GM12864 (cell line): ENCODE data around the gene PEPD.

Source experiments
- DNase-seq: peaks from one replicate; pipeline ENCODE4 v3.0.0-alpha.2; 2011; ENCODE audit warnings: low read depth
- H3K4me3 ChIP-seq: 2 replicates; pipeline ENCODE4 v1.5.1; 2011; ENCODE audit warnings: mild to moderate bottlenecking, low read depth, low read length, control low read depth
- TF ChIP-seq, protein P1 (sequence below): IDR thresholded peaks from 2 replicates; pipeline ENCODE4 v1.5.1; 2011; ENCODE audit warnings: low read depth, mild to moderate bottlenecking, moderate library complexity, low read length, control low read depth, inconsistent platforms; ENCODE audit errors: missing control alignments

The PEPD gene

GRCh38 chr19:33512580-33513137 lies 8.9 kb downstream of the PEPD start:
- H3K4me3 ChIP-seq: no peak overlapping the region
- no peak for DNase-seq
- TF ChIP-seq, protein P1, sequence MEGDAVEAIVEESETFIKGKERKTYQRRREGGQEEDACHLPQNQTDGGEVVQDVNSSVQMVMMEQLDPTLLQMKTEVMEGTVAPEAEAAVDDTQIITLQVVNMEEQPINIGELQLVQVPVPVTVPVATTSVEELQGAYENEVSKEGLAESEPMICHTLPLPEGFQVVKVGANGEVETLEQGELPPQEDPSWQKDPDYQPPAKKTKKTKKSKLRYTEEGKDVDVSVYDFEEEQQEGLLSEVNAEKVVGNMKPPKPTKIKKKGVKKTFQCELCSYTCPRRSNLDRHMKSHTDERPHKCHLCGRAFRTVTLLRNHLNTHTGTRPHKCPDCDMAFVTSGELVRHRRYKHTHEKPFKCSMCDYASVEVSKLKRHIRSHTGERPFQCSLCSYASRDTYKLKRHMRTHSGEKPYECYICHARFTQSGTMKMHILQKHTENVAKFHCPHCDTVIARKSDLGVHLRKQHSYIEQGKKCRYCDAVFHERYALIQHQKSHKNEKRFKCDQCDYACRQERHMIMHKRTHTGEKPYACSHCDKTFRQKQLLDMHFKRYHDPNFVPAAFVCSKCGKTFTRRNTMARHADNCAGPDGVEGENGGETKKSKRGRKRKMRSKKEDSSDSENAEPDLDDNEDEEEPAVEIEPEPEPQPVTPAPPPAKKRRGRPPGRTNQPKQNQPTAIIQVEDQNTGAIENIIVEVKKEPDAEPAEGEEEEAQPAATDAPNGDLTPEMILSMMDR: no peak

- TF ChIP-seq, protein P1: no peak
- H3K4me3 ChIP-seq: no peak overlapping the region
- DNase-seq: no peak
Measured at GRCh38 chr19:33512021-33512420, 9.6 kb downstream of the PEPD start.

DNA sequence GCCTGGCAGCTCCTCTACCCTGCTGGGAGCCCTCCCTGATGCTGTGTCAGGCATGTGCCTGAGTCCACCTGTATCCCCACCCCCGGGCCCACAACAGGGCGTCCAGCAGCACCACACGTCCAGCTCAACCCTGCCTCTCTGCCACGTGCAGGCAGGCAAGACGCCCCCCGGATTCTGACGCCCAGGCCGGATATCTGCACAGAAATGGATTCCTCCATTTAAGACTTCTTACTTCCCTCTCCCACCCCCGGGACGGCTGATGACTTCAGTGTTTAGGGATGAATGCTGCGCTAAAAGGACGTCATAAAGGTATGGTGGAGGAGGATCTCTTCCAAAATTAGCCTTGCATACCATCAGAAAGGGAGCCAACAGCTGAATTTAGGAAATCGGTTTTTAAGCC lies 10.2 kb downstream of the PEPD start:
- DNase-seq: no peak
- H3K4me3 ChIP-seq: no peak overlapping the region
- TF ChIP-seq, protein P1: no peak

- TF ChIP-seq, protein P1: no peak
- no peak overlapping the region for H3K4me3 ChIP-seq
- no peak for DNase-seq
Measured at GRCh38 chr19:33510462-33511194, 11.0 kb downstream of the PEPD start.

DNA sequence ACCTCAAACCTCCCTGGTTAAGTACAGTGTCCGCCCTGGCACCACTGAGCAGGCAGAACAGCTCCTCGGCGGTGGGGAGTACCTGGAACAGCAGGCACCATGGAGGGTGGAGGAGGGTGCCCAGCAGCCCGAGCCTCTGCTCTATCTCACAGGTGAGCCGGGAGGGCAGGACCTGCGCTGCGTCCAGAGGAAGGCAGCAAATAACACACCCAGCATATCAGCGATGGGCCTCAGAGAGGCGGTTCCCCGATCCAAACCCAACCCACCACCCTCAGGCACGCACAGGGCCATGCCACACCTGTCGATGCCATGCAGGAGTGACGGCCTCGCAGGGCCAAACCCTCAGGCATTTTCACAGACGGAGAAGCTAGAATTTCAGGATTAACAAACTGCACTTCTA lies 11.8 kb downstream of the PEPD start:
- DNase-seq: no peak
- TF ChIP-seq, protein P1: no peak
- H3K4me3 ChIP-seq: no peak overlapping the region

DNA sequence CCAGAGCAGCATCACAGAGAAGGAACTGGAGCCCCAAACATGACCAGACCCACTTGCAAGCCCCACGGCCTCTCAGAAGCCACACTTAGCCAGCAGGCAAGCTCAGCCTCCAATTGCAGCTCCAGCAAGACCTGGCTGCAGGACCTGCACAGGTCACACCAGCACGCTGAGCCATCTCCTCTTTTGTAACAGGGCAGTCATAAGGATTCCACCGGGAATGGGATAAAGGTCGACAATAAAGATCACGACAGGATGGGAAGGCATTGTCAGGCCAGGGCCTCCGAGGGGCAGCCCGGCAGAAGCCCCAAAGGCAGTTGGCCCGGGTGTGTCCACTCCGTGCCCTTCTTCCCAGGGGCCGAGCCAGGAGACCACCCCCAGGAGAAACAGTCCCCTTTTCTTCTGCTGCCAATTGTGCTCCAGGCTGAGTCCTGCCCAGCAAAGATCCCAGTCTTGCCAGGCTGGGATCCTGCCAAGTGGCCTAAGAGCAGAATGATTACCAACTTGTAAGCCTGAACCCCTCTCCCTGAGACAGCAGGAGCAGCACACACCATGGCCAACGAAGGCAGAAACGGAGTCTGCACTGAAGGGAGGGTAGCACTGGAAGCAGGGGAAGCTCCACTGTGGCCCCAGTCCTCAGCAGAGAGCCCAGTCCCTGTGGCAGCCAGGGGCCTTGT lies 12.5 kb downstream of the PEPD start:
- H3K4me3 ChIP-seq: no peak overlapping the region
- no peak for DNase-seq

More for the DNA sequence above, 12.5 kb downstream of the PEPD start:
- TF ChIP-seq, protein P1: no peak
